GM21529 (cell line): ENCODE data around the gene DDX31.
"Not testable (repeated sequence)": the region's sequence is repeated elsewhere in the genome, so short reads cannot be mapped to it uniquely, and the experiment has no call there.

Experiments used
- ATAC-seq: cut with Tn5 transposase; IDR thresholded peaks from one replicate; pipeline ENCODE4 v1.9.1; 2021; ENCODE audit not compliant: unreplicated experiment

The DDX31 gene

DNA sequence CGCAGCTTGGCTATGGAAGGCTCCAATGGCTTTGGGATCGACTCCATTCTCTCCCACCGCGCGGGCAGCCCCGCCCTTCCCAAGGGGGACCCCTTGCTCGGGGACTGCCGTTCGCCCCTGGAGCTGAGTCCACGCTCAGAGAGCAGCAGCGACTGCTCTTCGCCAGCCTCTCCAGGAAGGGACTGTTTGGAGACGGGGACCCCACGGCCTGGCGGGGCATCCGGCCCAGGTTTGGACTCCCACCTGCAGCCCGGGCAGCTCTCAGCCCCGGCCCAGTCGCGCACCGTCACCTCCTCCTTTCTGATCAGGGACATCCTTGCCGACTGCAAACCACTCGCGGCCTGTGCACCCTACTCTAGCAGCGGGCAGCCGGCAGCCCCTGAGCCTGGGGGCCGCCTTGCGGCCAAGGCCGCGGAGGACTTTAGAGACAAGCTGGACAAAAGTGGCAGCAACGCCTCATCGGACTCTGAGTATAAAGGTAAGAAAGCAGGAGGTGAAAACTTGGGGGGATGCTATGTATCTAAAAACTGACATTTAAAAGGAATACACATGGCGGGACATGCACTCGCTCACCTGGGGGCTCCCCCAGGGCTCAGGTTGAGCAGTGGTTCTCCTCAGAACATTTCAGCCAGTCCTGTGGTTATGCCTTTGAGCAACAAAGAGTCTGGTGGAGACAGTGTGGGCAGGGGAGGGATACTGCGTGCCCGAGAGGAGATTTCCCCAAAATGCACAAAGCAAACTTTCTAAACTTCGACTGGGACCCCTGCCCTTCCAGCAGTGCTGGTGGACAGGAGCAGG lies 86.8 kb downstream of the DDX31 start:
- no peak for ATAC-seq

GRCh38 chr9:132582276-132582785 lies 87.5 kb downstream of the DDX31 start, which contains the start of gene BARHL1:
Gene BARHL1, plus strand, starts transcription at chr9:132582606. Its CDS starts 192 bp downstream, at chr9:132582798.
- ATAC-seq, result no peak

- ATAC-seq, result no peak
Measured at GRCh38 chr9:132579427-132579798, 90.4 kb downstream of the DDX31 start.

- ATAC-seq, result no peak
Measured at GRCh38 chr9:132578367-132578932, 91.3 kb downstream of the DDX31 start.

GRCh38 chr9:132577119-132577518 lies 92.7 kb downstream of the DDX31 start:
- no peak for ATAC-seq

- no peak for ATAC-seq
Measured at GRCh38 chr9:132575811-132576210, 94.0 kb downstream of the DDX31 start.

DNA sequence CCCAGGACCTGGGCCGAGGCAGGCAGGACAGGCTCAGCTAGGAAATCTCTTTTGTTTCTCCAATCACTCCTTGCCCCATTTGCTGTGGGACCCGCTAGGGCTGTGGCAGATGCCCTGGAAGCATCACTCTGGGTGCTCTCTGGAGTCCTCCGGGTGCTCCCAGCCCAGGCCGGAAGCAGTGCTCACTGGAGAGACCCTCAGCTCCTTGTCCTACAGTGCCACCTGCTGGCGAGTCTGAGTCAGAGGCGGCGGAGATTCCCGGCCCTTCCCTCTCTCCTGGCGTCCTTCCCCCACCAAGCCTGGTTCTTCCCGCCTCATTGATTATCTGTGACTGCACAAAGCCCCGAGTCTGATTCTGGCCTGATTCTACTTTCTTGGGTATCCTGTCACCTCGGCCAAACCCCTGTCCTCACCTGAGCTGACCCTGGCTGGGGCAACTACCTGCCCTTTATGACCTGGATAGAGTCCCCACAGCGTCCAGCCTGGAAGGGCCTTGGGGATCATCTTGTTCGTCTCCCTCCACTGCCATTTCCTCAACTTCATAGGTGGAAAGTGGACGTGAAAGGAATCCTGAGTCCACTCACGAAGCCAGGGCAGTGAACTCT lies 94.7 kb downstream of the DDX31 start:
- no peak for ATAC-seq

- ATAC-seq, result no peak
Measured at GRCh38 chr9:132572921-132573320, 96.9 kb downstream of the DDX31 start.

GRCh38 chr9:132571806-132572600 lies 97.8 kb downstream of the DDX31 start:
- no peak for ATAC-seq

- not testable (repeated sequence) for ATAC-seq
Measured at GRCh38 chr9:132568787-132569186, 101.0 kb downstream of the DDX31 start.

- ATAC-seq, result no peak
Measured at GRCh38 chr9:132564526-132564925, 105.3 kb downstream of the DDX31 start.

DNA sequence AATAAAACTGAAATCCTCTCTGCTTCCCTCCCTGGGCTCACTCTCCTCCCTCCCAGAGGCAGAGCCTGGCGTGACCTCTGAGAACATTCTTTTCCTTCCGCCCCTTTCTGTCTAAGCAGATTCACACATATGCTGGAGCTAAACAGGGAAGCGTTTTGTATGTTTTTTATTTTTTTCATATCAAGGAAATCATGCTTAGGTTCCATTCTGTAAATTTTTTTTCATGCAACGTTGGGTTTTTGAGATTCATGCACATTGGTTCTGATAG lies 107.5 kb downstream of the DDX31 start:
- no peak for ATAC-seq

GRCh38 chr9:132560616-132561202 lies 109.1 kb downstream of the DDX31 start:
- ATAC-seq, result no peak

DNA sequence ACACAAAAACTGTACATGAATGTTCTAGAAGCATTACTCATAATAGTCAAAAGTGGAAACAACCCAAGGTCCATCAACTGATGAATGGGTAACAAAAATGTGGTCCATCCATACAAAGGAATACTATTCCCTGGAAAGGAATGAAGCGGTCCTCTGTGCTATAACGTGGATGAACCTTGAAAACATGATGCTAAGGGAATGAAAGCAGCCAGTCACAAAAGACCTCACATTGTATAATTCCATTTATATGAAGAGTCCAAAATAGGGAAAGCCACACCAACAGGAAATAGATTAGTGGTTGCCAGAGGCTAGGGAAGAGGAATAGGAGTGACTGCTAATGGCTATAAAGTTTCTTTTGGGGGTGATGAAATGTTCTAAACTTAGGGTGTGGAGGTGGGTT lies 110.1 kb downstream of the DDX31 start:
- ATAC-seq, result no peak

- no peak for ATAC-seq
Measured at GRCh38 chr9:132557159-132557558, 112.6 kb downstream of the DDX31 start.

DNA sequence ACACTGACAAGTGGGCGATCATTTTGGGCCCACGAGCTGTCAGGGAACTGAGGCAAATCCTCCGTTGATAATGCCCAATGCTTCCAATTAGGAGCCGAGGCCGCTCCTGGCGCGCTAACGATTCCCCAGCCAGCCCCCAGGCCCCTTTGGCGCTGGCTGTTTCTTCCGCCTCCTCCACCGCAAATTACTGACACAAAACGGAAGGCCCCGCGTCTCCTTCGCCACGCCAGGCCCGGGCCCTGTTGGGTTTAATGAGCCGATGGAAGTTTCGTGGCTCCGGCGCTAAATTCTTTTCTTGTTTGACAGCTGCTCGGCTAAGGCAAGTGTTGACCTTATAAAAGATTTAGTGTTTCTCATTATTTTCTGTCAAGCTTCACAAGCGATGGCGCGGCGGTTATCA lies 113.1 kb downstream of the DDX31 start:
- ATAC-seq, result no peak

DNA sequence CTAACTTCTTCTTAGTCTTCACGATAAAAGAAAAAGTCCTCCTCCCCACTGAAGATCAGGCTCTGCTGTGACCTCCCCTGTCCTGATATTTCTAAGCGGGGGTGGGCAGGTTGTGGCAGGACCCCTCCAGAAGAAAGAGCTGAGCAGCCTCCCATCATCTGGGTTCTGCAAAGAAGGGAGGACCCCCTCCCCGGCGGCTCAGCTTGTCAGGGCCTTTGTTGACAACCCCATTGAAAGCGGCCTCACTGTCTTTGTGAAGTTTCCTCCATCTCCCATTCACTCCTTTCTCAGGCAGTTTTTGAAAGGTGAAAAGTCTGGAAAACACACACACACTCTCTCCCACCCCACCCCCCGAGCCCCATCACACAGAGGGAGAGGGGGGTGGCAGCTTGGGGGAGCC lies 113.5 kb downstream of the DDX31 start:
- ATAC-seq, result no peak

- no peak for ATAC-seq
Measured at GRCh38 chr9:132555528-132555927, 114.3 kb downstream of the DDX31 start.

DNA sequence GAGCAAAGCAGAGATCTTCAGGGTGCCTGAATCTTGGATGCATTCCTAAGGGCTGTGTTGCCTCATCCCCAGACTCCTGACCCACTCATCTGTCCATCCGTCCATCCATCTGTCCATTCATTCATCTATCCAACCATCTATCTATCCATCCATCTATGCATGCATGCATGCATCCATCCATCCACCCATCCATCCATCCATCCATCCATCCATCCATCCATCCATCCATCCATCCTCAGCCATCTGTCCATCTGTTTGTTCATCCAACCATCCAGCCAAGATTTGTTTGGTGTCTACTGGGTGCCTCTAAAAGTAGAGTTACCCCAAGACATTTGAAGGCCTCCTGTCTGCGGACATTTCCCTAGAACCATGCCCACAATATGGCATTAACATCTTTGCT lies 115.0 kb downstream of the DDX31 start:
- no peak for ATAC-seq

- ATAC-seq, result no peak
Measured at GRCh38 chr9:132552041-132552440, 117.7 kb downstream of the DDX31 start.

DNA sequence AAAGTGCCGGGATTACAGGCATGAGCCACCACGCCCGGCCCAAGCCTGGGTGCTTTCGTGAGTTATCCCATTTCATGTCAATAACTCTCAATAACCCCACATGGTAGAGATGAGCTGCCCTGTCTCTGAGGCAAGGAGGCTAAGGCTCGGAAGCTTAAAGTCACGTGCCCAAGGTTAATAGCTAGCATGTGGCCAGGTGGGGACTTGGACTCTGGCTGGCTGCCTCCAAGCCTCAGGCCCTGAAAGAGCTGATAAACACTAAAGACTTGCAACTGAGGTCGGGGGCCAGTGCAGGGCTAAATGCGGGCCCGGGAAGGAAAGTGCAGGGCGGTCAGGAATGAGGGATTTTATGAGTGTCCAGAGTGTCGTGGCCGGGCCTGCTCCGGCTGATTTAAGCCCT lies 118.2 kb downstream of the DDX31 start:
- no peak for ATAC-seq
